SU-DHL-6 (cell line): Measurements from ENCODE around the gene ODF2.

ENCODE experiments used
- H2AFZ ChIP-seq: fragments of 200-600 bp; sonication (generic); 2 replicates; pipeline ENCODE4 v1.6.1; 2014; ENCODE audit warnings: low read depth, mild to moderate bottlenecking, moderate library complexity, mixed read lengths, antibody characterized with exemption, low read length; ENCODE audit not compliant: severe bottlenecking
- H3F3A ChIP-seq: fragments of 200-600 bp; shearing (Covaris generic); 2 replicates; pipeline ENCODE4 v1.6.0; 2016; ENCODE audit warnings: antibody characterized with exemption, mild to moderate bottlenecking; ENCODE audit not compliant: insufficient read depth
- H3K27ac ChIP-seq: fragments of 200-600 bp; sonication (generic); 2 replicates; pipeline ENCODE4 v1.5.1; 2016; ENCODE audit warnings: low read depth, mild to moderate bottlenecking, low read length, moderate library complexity, mixed read lengths
- H3K27me3 ChIP-seq: fragments of 200-600 bp; sonication (generic), shearing (Covaris generic); 2 replicates; pipeline ENCODE4 v1.6.0; 2014; ENCODE audit warnings: mild to moderate bottlenecking, low read length
- H3K36me3 ChIP-seq: fragments of 200-600 bp; sonication (generic); 2 replicates; pipeline ENCODE4 v1.6.1; 2014; ENCODE audit warnings: mild to moderate bottlenecking, low read length, mixed read lengths
- H3K4me2 ChIP-seq: fragments of 300-600, 200-600 bp; shearing (Covaris generic), sonication (generic); 2 replicates; pipeline ENCODE4 v1.6.0; 2014; ENCODE audit warnings: low read length, low read depth, mild to moderate bottlenecking; ENCODE audit not compliant: poor library complexity, severe bottlenecking
- H3K4me3 ChIP-seq: fragments of 200-600 bp; sonication (generic); 2 replicates; pipeline ENCODE4 v1.5.1; 2014; ENCODE audit warnings: antibody characterized with exemption, low read length, mild to moderate bottlenecking, mixed read lengths; ENCODE audit not compliant: insufficient read depth, poor library complexity, severe bottlenecking
- H3K79me2 ChIP-seq: fragments of 200-600 bp; sonication (generic); 2 replicates; pipeline ENCODE4 v1.6.1; 2014; ENCODE audit warnings: mild to moderate bottlenecking, low read length, moderate library complexity; ENCODE audit not compliant: insufficient read depth
- H3K9ac ChIP-seq: fragments of 200-600 bp; sonication (generic); 2 replicates; pipeline ENCODE4 v1.7.0; 2014; ENCODE audit warnings: mild to moderate bottlenecking, low read length
- H3K9me2 ChIP-seq: fragments of 200-600 bp; sonication (generic); replicated peaks from 2 replicates; pipeline ENCODE4 v1.6.1; 2014; ENCODE audit warnings: low read length; ENCODE audit not compliant: insufficient read depth
- H3K9me3 ChIP-seq: fragments of 200-600 bp; sonication (generic); 2 replicates; pipeline ENCODE4 v1.6.1; 2014; ENCODE audit warnings: low read length, mixed read lengths; ENCODE audit not compliant: insufficient read depth
- H4K20me1 ChIP-seq: fragments of 200-600 bp; sonication (generic); 2 replicates; pipeline ENCODE4 v1.6.1; 2014; ENCODE audit warnings: low read depth, mild to moderate bottlenecking, antibody characterized with exemption, low read length, moderate library complexity, mixed read lengths
- EZH2phosphoT487 ChIP-seq: fragments of 200-600 bp; sonication (generic), shearing (Covaris generic); conservative IDR thresholded peaks from 2 replicates; pipeline ENCODE4 v1.6.1; 2018; ENCODE audit warnings: mild to moderate bottlenecking, antibody characterized with exemption, low read length, moderate library complexity, mixed read lengths
- TF ChIP-seq, protein P1 (sequence below): fragments of 200-600 bp; sonication (generic); IDR thresholded peaks from one replicate; pipeline ENCODE4 v1.5.1; 2017; ENCODE audit warnings: antibody characterized with exemption, mild to moderate bottlenecking, low read length, moderate library complexity; ENCODE audit not compliant: insufficient read depth, poor library complexity, severe bottlenecking

The ODF2 gene

GRCh38 chr9:128550226-128550625 lies 94.4 kb downstream of the ODF2 start:
- H3K4me2 ChIP-seq: no peak overlapping the region
- H3K27ac ChIP-seq: no peak overlapping the region
- H3K36me3 ChIP-seq: no peaks in the 10 kb centered on the region
- H3K9me2 ChIP-seq: no peaks in the 10 kb centered on the region
- no peak overlapping the region for H2AFZ ChIP-seq
- H3K9ac ChIP-seq: no peak overlapping the region
- peaks cover 26% of the 10 kb centered on the region for H3K79me2 ChIP-seq
- H3K27me3 ChIP-seq: no peaks in the 10 kb centered on the region
- no peak overlapping the region for H3K4me3 ChIP-seq
- no peak for TF ChIP-seq EZH2phosphoT487
- TF ChIP-seq, protein P1, sequence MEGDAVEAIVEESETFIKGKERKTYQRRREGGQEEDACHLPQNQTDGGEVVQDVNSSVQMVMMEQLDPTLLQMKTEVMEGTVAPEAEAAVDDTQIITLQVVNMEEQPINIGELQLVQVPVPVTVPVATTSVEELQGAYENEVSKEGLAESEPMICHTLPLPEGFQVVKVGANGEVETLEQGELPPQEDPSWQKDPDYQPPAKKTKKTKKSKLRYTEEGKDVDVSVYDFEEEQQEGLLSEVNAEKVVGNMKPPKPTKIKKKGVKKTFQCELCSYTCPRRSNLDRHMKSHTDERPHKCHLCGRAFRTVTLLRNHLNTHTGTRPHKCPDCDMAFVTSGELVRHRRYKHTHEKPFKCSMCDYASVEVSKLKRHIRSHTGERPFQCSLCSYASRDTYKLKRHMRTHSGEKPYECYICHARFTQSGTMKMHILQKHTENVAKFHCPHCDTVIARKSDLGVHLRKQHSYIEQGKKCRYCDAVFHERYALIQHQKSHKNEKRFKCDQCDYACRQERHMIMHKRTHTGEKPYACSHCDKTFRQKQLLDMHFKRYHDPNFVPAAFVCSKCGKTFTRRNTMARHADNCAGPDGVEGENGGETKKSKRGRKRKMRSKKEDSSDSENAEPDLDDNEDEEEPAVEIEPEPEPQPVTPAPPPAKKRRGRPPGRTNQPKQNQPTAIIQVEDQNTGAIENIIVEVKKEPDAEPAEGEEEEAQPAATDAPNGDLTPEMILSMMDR: no peak
- H4K20me1 ChIP-seq: peaks cover 13% of the 10 kb centered on the region
- H3K9me3 ChIP-seq: no peaks in the 10 kb centered on the region
- H3F3A ChIP-seq: no peaks in the 10 kb centered on the region; the same call in 1 of the 2 replicates
